ACC112 (cell line): Measurements from ENCODE around the gene CLRN2.

Source experiments
- H2AFZ ChIP-seq: fragments of 200-600 bp; sonication (generic); one replicate; pipeline ENCODE4 v1.6.0; 2017; ENCODE audit warnings: antibody characterized with exemption, low read length; ENCODE audit not compliant: unreplicated experiment
- H3K27ac ChIP-seq: fragments of 200-600 bp; sonication (generic); 2 replicates; pipeline ENCODE4 v1.5.1; 2014; ENCODE audit warnings: low read depth, mild to moderate bottlenecking, antibody characterized with exemption, low read length, moderate library complexity
- H3K27me3 ChIP-seq: fragments of 200-600 bp; sonication (generic); 2 replicates; pipeline ENCODE4 v1.6.1; 2014; ENCODE audit warnings: mild to moderate bottlenecking, antibody characterized with exemption, low read length, moderate library complexity, mixed read lengths; ENCODE audit not compliant: insufficient read depth
- H3K36me3 ChIP-seq: fragments of 200-600 bp; sonication (generic); 2 replicates; pipeline ENCODE4 v1.6.1; 2016; ENCODE audit warnings: mild to moderate bottlenecking, antibody characterized with exemption, low read length, moderate library complexity, mixed read lengths; ENCODE audit not compliant: insufficient read depth
- H3K4me1 ChIP-seq: fragments of 200-600 bp; sonication (generic); one replicate; pipeline ENCODE4 v1.6.1; 2016; ENCODE audit warnings: low read length, mixed read lengths; ENCODE audit not compliant: insufficient read depth, unreplicated experiment, control insufficient read depth
- H3K4me3 ChIP-seq: fragments of 200-600 bp; sonication (generic); 2 replicates; pipeline ENCODE4 v1.5.1; 2014; ENCODE audit warnings: mild to moderate bottlenecking, low read depth, low read length
- H3K79me2 ChIP-seq: fragments of 200-600 bp; sonication (generic); one replicate; pipeline ENCODE4 v1.6.0; 2016; ENCODE audit warnings: low read length; ENCODE audit not compliant: control insufficient read depth, unreplicated experiment, insufficient read depth

Gene CLRN2

DNA sequence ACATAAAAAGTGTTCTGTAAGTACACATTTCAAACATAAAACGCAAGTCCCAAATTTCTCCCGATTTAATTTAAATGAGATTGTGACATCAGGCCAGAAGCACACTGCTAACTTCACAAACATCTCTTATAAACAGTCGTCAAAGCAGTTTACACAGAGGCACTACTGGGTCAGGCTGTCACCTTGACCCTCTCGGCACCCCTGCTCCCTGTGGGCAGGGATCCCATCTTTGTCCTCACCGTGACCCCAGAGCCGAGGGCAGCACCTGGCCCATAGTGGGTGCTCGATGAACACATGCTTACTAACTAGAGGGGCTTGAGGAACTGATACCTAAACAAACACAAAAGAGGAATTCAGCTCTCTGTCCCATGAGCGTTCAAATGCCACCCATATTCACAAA is 25.2 kb upstream of the CLRN2 start:
- Histone ChIP-seq H3K4me3 (no peak overlapping the region), H2AFZ (no peak overlapping the region), H3K36me3 (peaks cover 4% of the 10 kb centered on the region; the same call in 1 of the 2 replicates), H3K27ac (no peak overlapping the region), H3K4me1 (peaks cover 27% of the 10 kb centered on the region), H3K27me3 (no peaks in the 10 kb centered on the region), H3K79me2 (peaks cover 12% of the 10 kb centered on the region)

DNA sequence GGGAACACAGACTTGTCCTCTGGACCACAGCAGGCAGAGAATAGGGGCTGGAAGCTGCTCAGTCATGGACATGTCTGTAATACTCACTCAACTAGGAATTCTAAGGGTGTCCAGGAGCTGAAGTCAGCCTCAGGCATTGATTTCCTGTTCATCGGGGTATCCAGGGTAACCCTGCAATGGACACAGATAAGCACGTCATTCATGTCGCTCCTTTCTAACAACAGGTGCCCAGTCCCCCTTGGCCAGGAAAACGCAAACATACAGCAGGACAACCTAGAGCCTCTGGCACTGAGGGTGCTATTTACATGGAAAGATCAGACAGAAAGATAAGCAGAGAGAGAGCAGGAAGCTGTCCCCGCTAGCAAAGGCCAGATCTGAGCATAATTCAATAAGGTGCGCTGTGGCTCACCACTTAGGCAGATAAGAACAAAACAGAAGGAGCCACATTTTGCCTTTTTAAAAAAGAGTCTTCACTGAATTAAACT is 24.3 kb upstream of the CLRN2 start:
- H2AFZ ChIP-seq = no peak overlapping the region
- H3K4me1 ChIP-seq = peaks cover 36% of the 10 kb centered on the region
- H3K27me3 ChIP-seq = no peaks in the 10 kb centered on the region
- peaks cover 12% of the 10 kb centered on the region for H3K79me2 ChIP-seq
- peaks cover 4% of the 10 kb centered on the region; the same call in 1 of the 2 replicates for H3K36me3 ChIP-seq
- H3K27ac ChIP-seq = no peak overlapping the region
- no peak overlapping the region for H3K4me3 ChIP-seq

GRCh38 chr4:17491196-17491595 is 23.8 kb upstream of the CLRN2 start:
- no peak overlapping the region for H3K4me3 ChIP-seq
- H3K27me3 ChIP-seq = no peaks in the 10 kb centered on the region
- peaks cover 4% of the 10 kb centered on the region; the same call in 1 of the 2 replicates for H3K36me3 ChIP-seq
- no peak overlapping the region for H2AFZ ChIP-seq
- peaks cover 12% of the 10 kb centered on the region for H3K79me2 ChIP-seq
- H3K27ac ChIP-seq = no peak overlapping the region
- H3K4me1 ChIP-seq = peaks cover 37% of the 10 kb centered on the region

- Histone ChIP-seq H2AFZ (no peak overlapping the region), H3K4me1 (peaks cover 37% of the 10 kb centered on the region), H3K79me2 (peaks cover 12% of the 10 kb centered on the region), H3K4me3 (no peak overlapping the region), H3K27ac (no peak overlapping the region), H3K36me3 (peaks cover 4% of the 10 kb centered on the region; the same call in 1 of the 2 replicates), H3K27me3 (no peaks in the 10 kb centered on the region)
Measured at GRCh38 chr4:17492058-17492741, 22.8 kb upstream of the CLRN2 start.

GRCh38 chr4:17492876-17493275 is 22.1 kb upstream of the CLRN2 start:
- H3K4me3 ChIP-seq = no peak overlapping the region
- peaks cover 41% of the 10 kb centered on the region for H3K4me1 ChIP-seq
- no peak overlapping the region for H2AFZ ChIP-seq
- no peaks in the 10 kb centered on the region for H3K27me3 ChIP-seq
- H3K79me2 ChIP-seq = peaks cover 12% of the 10 kb centered on the region
- H3K36me3 ChIP-seq = peaks cover 4% of the 10 kb centered on the region; the same call in 1 of the 2 replicates
- no peak overlapping the region for H3K27ac ChIP-seq

- peaks cover 4% of the 10 kb centered on the region; the same call in 1 of the 2 replicates for H3K36me3 ChIP-seq
- H3K79me2 ChIP-seq = peaks cover 12% of the 10 kb centered on the region
- H2AFZ ChIP-seq = no peak overlapping the region
- peak overlapping the region; percentile 72 for H3K27ac ChIP-seq
- no peaks in the 10 kb centered on the region for H3K27me3 ChIP-seq
- peak overlapping the region; percentile 35; the same call in 1 of the 2 replicates for H3K4me3 ChIP-seq
- peaks cover 46% of the 10 kb centered on the region for H3K4me1 ChIP-seq
Measured at GRCh38 chr4:17493619-17494018, 21.3 kb upstream of the CLRN2 start.

GRCh38 chr4:17494258-17495190 is 20.4 kb upstream of the CLRN2 start:
- H3K27ac ChIP-seq = peak overlapping the region; percentile 72
- no peaks in the 10 kb centered on the region for H3K27me3 ChIP-seq
- peaks cover 46% of the 10 kb centered on the region for H3K4me1 ChIP-seq
- peaks cover 7% of the 10 kb centered on the region; the same call in 1 of the 2 replicates for H3K36me3 ChIP-seq
- H3K79me2 ChIP-seq = peaks cover 12% of the 10 kb centered on the region
- H3K4me3 ChIP-seq = peak overlapping the region; percentile 35; the same call in 1 of the 2 replicates
- no peak overlapping the region for H2AFZ ChIP-seq

DNA sequence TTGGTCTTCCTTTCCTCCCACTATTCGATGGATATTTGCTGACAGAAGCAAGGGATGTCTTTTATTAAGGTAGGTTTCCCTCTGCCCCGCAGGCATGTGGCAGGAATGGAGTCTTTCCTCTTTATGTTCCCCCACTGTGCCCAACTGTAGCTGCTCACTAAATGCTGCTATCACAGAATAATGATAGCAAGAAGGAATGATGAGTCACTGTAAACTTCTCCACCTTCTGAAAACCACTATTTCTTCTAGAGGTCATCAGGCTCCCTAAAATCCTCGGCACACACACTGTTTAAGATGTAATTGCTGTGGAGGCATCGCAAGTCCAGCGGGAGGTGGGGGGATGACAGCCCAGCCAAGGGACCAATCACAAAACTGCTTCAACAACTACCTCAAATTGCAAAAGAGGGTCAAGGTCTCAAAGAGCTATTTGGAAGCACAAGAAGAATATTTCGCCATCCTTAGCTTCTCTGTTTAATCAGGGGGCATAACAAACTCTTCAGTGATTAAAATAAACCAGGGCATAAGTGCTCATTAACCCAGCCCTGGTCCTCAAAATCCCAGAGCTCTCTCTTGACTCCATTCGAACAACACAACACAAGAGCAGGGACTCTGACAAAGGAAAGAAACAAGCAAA is 17.0 kb upstream of the CLRN2 start:
- Histone ChIP-seq H2AFZ (no peak overlapping the region), H3K36me3 (peaks cover 19% of the 10 kb centered on the region), H3K4me3 (no peak overlapping the region)

GRCh38 chr4:17500574-17500973 is 14.4 kb upstream of the CLRN2 start:
- Histone ChIP-seq H2AFZ (no peak overlapping the region), H3K4me1 (peaks cover 10% of the 10 kb centered on the region), H3K4me3 (no peak overlapping the region), H3K36me3 (peaks cover 19% of the 10 kb centered on the region), H3K27ac (no peak overlapping the region), H3K27me3 (no peaks in the 10 kb centered on the region), H3K79me2 (no peaks in the 10 kb centered on the region)

More for the DNA sequence above, 17.0 kb upstream of the CLRN2 start:
- Histone ChIP-seq H3K4me1 (peaks cover 35% of the 10 kb centered on the region), H3K27ac (no peak overlapping the region), H3K27me3 (no peaks in the 10 kb centered on the region), H3K79me2 (peaks cover 8% of the 10 kb centered on the region)

DNA sequence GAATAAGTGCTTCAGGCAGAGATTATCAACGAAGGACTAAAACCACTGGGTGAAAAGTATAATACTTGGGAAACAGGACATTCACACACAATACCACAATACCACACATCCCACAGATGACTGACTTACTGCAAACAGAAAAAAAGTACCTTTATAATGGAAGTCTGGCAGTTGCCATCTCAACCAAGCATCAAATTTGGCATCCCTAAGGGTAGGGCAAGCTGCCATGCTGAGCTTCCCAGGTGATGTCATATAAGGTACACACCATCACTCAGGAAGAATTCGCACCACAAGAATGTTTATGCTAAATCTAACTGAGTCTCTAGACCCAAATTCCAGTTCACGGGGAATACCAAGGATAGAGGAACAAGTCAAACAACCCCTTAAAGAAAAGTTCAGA is 12.2 kb upstream of the CLRN2 start:
- Histone ChIP-seq H3K4me3 (no peak overlapping the region), H3K27ac (no peak overlapping the region), H3K27me3 (no peaks in the 10 kb centered on the region), H3K36me3 (peaks cover 26% of the 10 kb centered on the region), H3K79me2 (no peaks in the 10 kb centered on the region), H3K4me1 (peaks cover 6% of the 10 kb centered on the region), H2AFZ (no peak overlapping the region)
